ENCODE measurements around the gene GLIS1.

DNA sequence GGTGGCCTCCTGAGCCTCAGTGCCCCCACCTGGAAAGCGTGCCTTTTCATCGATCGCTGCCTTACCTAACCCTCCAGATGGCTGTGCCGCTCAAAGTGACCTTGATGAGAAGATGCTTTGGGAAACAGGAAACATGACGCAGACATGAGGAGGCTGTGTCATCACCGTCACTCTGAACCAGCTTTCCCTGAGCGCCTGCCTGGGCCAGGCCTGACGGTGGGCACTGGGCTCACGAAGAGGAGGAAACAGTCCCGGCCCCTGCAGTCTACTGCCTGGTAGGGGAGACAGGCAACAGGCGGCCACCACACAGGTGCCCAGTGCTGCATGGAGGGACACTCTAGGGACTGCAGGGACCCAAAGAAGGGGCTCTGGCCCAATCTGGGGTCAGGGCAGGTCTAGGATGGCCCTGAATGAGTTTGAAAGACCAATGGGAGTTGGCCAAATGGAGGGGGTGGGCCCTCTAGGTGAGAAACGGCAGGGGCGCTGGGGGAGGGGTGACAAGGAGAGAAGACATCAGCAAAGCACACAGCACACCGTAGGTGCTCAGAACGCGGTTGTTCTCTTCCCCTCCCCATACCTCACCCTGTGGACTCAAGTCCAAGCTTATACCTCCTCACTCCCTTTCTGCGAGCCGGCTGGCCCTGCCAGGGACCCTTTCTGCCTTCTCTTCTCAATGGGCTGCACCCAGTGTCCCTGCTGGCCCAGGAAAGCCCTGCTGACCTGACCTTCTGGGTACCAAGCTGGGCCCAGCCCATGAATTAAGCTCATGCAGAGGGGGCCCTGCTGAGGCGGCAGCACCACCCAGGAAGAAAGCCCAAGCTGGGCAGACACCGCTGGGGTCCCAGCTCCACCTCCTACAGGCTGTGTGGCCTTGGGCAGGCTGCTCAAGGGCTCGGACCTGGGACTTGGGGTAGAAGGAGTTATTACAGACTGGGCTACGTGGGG, 44.9 kb downstream of the GLIS1 start:
- TF ChIP-seq, protein P1, sequence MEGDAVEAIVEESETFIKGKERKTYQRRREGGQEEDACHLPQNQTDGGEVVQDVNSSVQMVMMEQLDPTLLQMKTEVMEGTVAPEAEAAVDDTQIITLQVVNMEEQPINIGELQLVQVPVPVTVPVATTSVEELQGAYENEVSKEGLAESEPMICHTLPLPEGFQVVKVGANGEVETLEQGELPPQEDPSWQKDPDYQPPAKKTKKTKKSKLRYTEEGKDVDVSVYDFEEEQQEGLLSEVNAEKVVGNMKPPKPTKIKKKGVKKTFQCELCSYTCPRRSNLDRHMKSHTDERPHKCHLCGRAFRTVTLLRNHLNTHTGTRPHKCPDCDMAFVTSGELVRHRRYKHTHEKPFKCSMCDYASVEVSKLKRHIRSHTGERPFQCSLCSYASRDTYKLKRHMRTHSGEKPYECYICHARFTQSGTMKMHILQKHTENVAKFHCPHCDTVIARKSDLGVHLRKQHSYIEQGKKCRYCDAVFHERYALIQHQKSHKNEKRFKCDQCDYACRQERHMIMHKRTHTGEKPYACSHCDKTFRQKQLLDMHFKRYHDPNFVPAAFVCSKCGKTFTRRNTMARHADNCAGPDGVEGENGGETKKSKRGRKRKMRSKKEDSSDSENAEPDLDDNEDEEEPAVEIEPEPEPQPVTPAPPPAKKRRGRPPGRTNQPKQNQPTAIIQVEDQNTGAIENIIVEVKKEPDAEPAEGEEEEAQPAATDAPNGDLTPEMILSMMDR (conservative IDR thresholded peaks at IDR 0.05; ENCODE audit: low read depth, low read length), result no peak
- TF ChIP-seq EZH2phosphoT487 (IDR thresholded peaks at IDR 0.05; ENCODE audit: borderline replicate concordance, low read length) (no peak), EZH2 (IDR thresholded peaks at IDR 0.05; ENCODE audit: low read length, unreplicated experiment) (no peak)
